HEK293T (cell line): ENCODE data around the gene TMPRSS4.

Source experiments
- CTCF ChIA-PET: fragments of 350-600 bp; formaldehyde crosslinking; extraction: SDS; loops from one replicate; lab custom pipeline; 2021; ENCODE audit warnings: antibody characterized with exemption, inconsistent platforms; lab: Yijun Ruan, JAX
- POLR2A ChIA-PET: fragments of 350-600 bp; formaldehyde crosslinking; extraction: SDS; loops from one replicate; lab custom pipeline; 2020; ENCODE audit warnings: antibody characterized with exemption, inconsistent platforms; lab: Yijun Ruan, JAX
- DNase-seq: peaks from one replicate; pipeline ENCODE4 v3.0.0; 2012; ENCODE audit warnings: mixed read lengths; ENCODE audit errors: extremely low spot score
- ARNT ChIP-seq: fragments of 450-650 bp; IDR thresholded peaks from 2 replicates; pipeline ENCODE4 v1.6.1; 2017; ENCODE audit warnings: mild to moderate bottlenecking
- BHLHE40 ChIP-seq: fragments of 450-650 bp; IDR thresholded peaks from 2 replicates; pipeline ENCODE4 v1.6.1; 2016; ENCODE audit warnings: mild to moderate bottlenecking, moderate library complexity, borderline replicate concordance
- CTBP1 ChIP-seq: fragments of 450-650 bp; IDR thresholded peaks from 2 replicates; pipeline ENCODE4 v1.6.1; 2016; ENCODE audit warnings: borderline replicate concordance
- ELF4 ChIP-seq: fragments of 450-650 bp; IDR thresholded peaks from 2 replicates; pipeline ENCODE4 v1.6.1; 2017; ENCODE audit warnings: antibody characterized with exemption
- FOXA1 ChIP-seq: fragments of 450-650 bp; IDR thresholded peaks from 2 replicates; pipeline ENCODE4 v1.6.1; 2016; ENCODE audit warnings: mild to moderate bottlenecking
- FOXK2 ChIP-seq: fragments of 450-650 bp; IDR thresholded peaks from 2 replicates; pipeline ENCODE4 v1.6.1; 2016; ENCODE audit warnings: mild to moderate bottlenecking
- FOXM1 ChIP-seq: fragments of 450-650 bp; IDR thresholded peaks from 2 replicates; pipeline ENCODE4 v1.6.1; 2017; ENCODE audit warnings: mild to moderate bottlenecking, borderline replicate concordance
- HDGF ChIP-seq: fragments of 450-650 bp; IDR thresholded peaks from 2 replicates; pipeline ENCODE4 v1.6.1; 2017; ENCODE audit warnings: antibody characterized with exemption, borderline replicate concordance
- L3MBTL2 ChIP-seq: fragments of 450-650 bp; conservative IDR thresholded peaks from 2 replicates; pipeline ENCODE4 v1.6.1; 2016; ENCODE audit warnings: mild to moderate bottlenecking
- LEF1 ChIP-seq: fragments of 450-650 bp; IDR thresholded peaks from 2 replicates; pipeline ENCODE4 v1.6.1; 2017; ENCODE audit warnings: mild to moderate bottlenecking, borderline replicate concordance
- NFRKB ChIP-seq: fragments of 450-650 bp; IDR thresholded peaks from 2 replicates; pipeline ENCODE4 v1.6.1; 2016; ENCODE audit warnings: mild to moderate bottlenecking, moderate library complexity
- SP1 ChIP-seq: fragments of 450-650 bp; IDR thresholded peaks from 2 replicates; pipeline ENCODE4 v1.6.1; 2017
- SUZ12 ChIP-seq: fragments of 450-650 bp; IDR thresholded peaks from 2 replicates; pipeline ENCODE4 v1.6.1; 2016; ENCODE audit warnings: mild to moderate bottlenecking
- TARDBP ChIP-seq: fragments of 450-650 bp; IDR thresholded peaks from 2 replicates; pipeline ENCODE4 v1.6.1; 2016
- ZNF384 ChIP-seq: fragments of 450-650 bp; IDR thresholded peaks from 2 replicates; pipeline ENCODE4 v1.6.1; 2016
- TF ChIP-seq, protein P1 (sequence below): fragments of 450-650 bp; IDR thresholded peaks from 2 replicates; pipeline ENCODE4 v1.6.1; 2016

Gene TMPRSS4

GRCh38 chr11:118136341-118136740 is 59.5 kb downstream of the TMPRSS4 start:
- CTCF ChIA-PET, result no interaction called here
- no peak for DNase-seq
- TF ChIP-seq TARDBP, result no peak
- no peak for TF ChIP-seq BHLHE40
- TF ChIP-seq NFRKB, result no peak
- no peak for TF ChIP-seq FOXM1
- no peak for TF ChIP-seq FOXA1
- TF ChIP-seq HDGF, result no peak
- no peak for TF ChIP-seq FOXK2
- POLR2A ChIA-PET, result no interaction called here

DNA sequence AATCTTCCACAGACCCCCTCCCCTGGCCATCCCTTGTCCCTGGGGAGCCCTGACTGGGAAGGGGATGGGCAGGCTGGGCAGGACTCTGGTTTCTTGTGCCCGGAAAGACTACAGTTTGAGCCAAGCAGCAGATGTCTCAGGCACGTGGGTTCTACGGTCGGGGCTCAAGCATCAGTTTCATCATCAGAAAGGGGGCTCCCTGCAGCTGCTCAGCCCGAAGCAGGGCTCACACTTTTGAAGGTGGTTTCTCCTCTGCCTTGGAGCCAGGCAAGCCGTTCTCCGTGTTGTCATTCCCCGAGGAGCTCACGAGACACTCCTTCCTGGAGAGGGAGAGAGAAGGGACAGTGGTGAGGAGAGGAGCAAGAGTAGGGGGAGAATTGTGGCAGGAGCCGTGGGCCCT is 59.9 kb downstream of the TMPRSS4 start:
- CTCF ChIA-PET, result interaction anchor here (0.6 kb wide), 1 partner anchor 278 kb away, joined by 3 read pairs; no protein-coding TSS in a partner anchor
- no peak for DNase-seq
- TF ChIP-seq ZNF384 (no peak), LEF1 (no peak), CTBP1 (no peak), BHLHE40 (no peak), SP1 (no peak), FOXA1 (no peak), FOXM1 (no peak), ELF4 (no peak), ARNT (no peak), HDGF (no peak)
- TF ChIP-seq, protein P1, sequence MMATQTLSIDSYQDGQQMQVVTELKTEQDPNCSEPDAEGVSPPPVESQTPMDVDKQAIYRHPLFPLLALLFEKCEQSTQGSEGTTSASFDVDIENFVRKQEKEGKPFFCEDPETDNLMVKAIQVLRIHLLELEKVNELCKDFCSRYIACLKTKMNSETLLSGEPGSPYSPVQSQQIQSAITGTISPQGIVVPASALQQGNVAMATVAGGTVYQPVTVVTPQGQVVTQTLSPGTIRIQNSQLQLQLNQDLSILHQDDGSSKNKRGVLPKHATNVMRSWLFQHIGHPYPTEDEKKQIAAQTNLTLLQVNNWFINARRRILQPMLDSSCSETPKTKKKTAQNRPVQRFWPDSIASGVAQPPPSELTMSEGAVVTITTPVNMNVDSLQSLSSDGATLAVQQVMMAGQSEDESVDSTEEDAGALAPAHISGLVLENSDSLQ, result no peak
- POLR2A ChIA-PET, result no interaction called here

DNA sequence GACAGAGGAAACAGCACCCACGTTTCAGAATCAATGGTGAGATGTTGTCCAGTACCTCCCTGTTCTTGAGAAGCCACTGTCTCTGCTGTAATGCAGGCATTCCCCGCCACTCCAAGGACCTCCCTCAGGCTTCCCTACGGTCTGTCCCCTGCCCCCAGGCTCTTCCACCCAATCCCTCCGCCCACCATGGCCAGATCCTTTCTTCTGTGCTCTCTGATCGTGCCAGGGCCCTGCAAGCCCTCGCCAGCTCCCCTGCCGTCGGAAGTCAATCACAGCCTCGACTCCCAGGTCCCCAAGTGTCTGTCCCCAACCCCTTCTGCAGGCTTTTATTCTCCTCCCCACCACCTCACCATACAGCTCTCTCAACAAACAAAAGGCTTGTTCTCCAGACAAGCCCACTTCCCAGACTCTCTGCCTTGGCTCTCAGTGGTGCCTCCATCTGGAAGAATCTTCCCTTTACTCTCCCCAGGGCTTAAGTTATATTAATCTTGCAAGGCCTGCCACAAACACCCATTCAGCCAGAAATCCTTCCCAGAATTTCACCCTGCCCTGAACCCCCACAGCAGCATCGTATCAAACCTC is 62.1 kb downstream of the TMPRSS4 start:
- ChIA-PET POLR2A (no interaction called here), CTCF (no interaction called here)
- TF ChIP-seq, protein P1, result no peak
- TF ChIP-seq HDGF (no peak), ELF4 (no peak), LEF1 (no peak), FOXK2 (no peak), CTBP1 (no peak), FOXM1 (no peak), ARNT (no peak), ZNF384 (no peak), SP1 (no peak), FOXA1 (no peak), TARDBP (no peak), L3MBTL2 (no peak), NFRKB (no peak), SUZ12 (no peak), BHLHE40 (no peak)
- no peak for DNase-seq

DNA sequence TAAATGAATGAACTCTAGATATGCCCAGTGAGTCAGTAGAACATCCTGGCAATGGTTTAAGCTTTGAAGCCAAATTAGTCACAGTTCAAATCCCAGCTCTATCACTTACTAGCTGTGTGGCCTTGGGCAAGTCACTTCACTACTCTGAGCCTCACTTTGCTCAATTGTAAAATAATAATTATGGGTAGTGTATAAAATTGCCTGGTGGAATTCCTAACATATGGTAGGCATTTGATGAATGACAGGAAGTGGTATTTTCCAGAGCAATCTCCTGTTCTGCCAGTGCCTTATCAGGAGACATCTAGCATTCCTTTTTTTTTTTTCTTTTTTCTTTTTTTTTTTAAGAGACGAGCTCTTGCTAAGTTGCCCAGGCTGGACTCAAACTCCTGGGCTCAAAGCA is 62.7 kb downstream of the TMPRSS4 start:
- POLR2A ChIA-PET, result no interaction called here
- TF ChIP-seq ZNF384 (no peak), FOXK2 (no peak), FOXA1 (no peak), FOXM1 (no peak), ELF4 (no peak), ARNT (no peak), HDGF (no peak), SP1 (no peak), SUZ12 (no peak)
- TF ChIP-seq, protein P1, result no peak
- DNase-seq, result no peak
- CTCF ChIA-PET, result no interaction called here

GRCh38 chr11:118142081-118142480 is 65.2 kb downstream of the TMPRSS4 start:
- POLR2A ChIA-PET, result no interaction called here
- DNase-seq, result no peak
- CTCF ChIA-PET, result interaction anchor here (0.6 to 4.6 kb wide), 2 partner anchors 29 kb away, joined by 3 to 28 read pairs; no protein-coding TSS in a partner anchor
- TF ChIP-seq FOXM1 (no peak), ELF4 (no peak), SUZ12 (no peak), HDGF (no peak), CTBP1 (no peak), NFRKB (no peak), ZNF384 (no peak), L3MBTL2 (no peak), FOXA1 (no peak), ARNT (no peak), BHLHE40 (no peak), FOXK2 (no peak), LEF1 (no peak), TARDBP (no peak), SP1 (no peak)
- TF ChIP-seq, protein P1, result no peak

- TF ChIP-seq, protein P1, result no peak
- TF ChIP-seq FOXM1, result no peak
- TF ChIP-seq ARNT, result no peak
- TF ChIP-seq SP1, result no peak
- no peak for TF ChIP-seq ELF4
- TF ChIP-seq HDGF, result no peak
- no peak for TF ChIP-seq FOXA1
- no peak for TF ChIP-seq TARDBP
- TF ChIP-seq FOXK2, result no peak
- DNase-seq, result no peak
- ChIA-PET CTCF (interaction anchor here (4.6 kb wide), 1 partner anchor 28 kb away, joined by 28 read pairs; no protein-coding TSS in a partner anchor), POLR2A (no interaction called here)
Measured at GRCh38 chr11:118142809-118143208, 65.9 kb downstream of the TMPRSS4 start.
